A549 (cell line): Measurements from ENCODE around the gene POU4F3.

Experiments
- CTCF ChIP-seq: fragments of >200 bp; sonication (Bioruptor Twin); formaldehyde crosslinking; IDR thresholded peaks from 3 replicates; pipeline ENCODE4 v1.5.1; 2016
- FOXS1 ChIP-seq: fragments of 250-450 bp; sonication (Bioruptor Pico); IDR thresholded peaks from 2 replicates; pipeline ENCODE4 v1.5.0; 2020; ENCODE audit warnings: mild to moderate bottlenecking, moderate library complexity
- HOXB13 ChIP-seq: fragments of 250-450 bp; sonication (Bioruptor Pico); IDR thresholded peaks from 2 replicates; pipeline ENCODE4 v1.5.0; 2020; ENCODE audit warnings: low read depth, mild to moderate bottlenecking, moderate library complexity
- MAX ChIP-seq: IDR thresholded peaks from 2 replicates; pipeline ENCODE4 v1.6.1; 2012
- NFE2L2 ChIP-seq: fragments of 150-350 bp; conservative IDR thresholded peaks from 2 replicates; pipeline ENCODE4 v1.6.1; 2014; ENCODE audit warnings: low read length
- NR3C1 ChIP-seq: fragments of >200 bp; sonication (Bioruptor Twin); formaldehyde crosslinking; IDR thresholded peaks from 3 replicates; pipeline ENCODE4 v1.6.1; 2017

DNA sequence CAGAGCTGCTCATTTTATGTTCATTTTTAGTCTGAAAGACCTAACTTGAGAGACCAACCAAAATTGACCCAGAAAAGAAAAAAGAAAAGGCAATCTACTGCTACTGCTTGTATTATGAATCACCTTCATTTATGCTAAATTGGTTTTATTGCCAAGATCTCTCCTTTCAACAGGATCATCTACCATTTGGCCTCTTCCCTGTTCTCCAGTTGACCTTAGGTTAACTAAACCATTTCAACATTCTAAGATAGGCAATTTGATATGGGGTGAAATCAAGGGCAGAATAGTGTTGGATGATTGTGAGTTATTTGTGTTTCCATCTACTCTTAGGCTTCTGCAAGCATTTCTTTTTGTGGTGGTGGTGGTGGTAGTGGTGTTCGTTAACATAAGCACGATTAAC, 48.3 kb upstream of the POU4F3 start:
- TF ChIP-seq HOXB13 (CRISPR knock-in tag) = no peak
- no peak for TF ChIP-seq CTCF
- no peak for TF ChIP-seq MAX
- no peak for TF ChIP-seq NR3C1
- TF ChIP-seq FOXS1 (CRISPR knock-in tag) = no peak
- TF ChIP-seq NFE2L2 = no peak
